GM04503 (cell line): ENCODE results near the gene SEMA5A.

Source experiments
- DNase-seq: peaks from one replicate; pipeline ENCODE4 v3.0.0-alpha.2; 2012; ENCODE audit warnings: low read depth

Gene SEMA5A

GRCh38 chr5:9112520-9113291, 433.2 kb downstream of the SEMA5A start:
- no peak for DNase-seq

GRCh38 chr5:9108162-9108561, 437.7 kb downstream of the SEMA5A start:
- no peak for DNase-seq

GRCh38 chr5:9105851-9106250, 440.0 kb downstream of the SEMA5A start:
- DNase-seq, result no peak

- DNase-seq, result no peak
Observed at GRCh38 chr5:9104571-9105339, 441.1 kb downstream of the SEMA5A start.

GRCh38 chr5:9103290-9103689, 442.6 kb downstream of the SEMA5A start:
- no peak for DNase-seq

- DNase-seq, result no peak
Observed at GRCh38 chr5:9099689-9100088, 446.2 kb downstream of the SEMA5A start.

GRCh38 chr5:9098990-9099389, 446.9 kb downstream of the SEMA5A start:
- DNase-seq, result no peak

GRCh38 chr5:9094582-9094981, 451.3 kb downstream of the SEMA5A start:
- DNase-seq, result peak; percentile 62

- DNase-seq, result no peak
Observed at GRCh38 chr5:9091896-9092662, 453.8 kb downstream of the SEMA5A start.

- DNase-seq, result no peak
Observed at GRCh38 chr5:9090381-9091026, 455.4 kb downstream of the SEMA5A start.

- DNase-seq, result no peak
Observed at GRCh38 chr5:9089893-9090292, 456.0 kb downstream of the SEMA5A start.

- DNase-seq, result no peak
Observed at GRCh38 chr5:9082996-9083395, 462.9 kb downstream of the SEMA5A start.

GRCh38 chr5:9072701-9073100, 473.2 kb downstream of the SEMA5A start:
- no peak for DNase-seq

- DNase-seq, result no peak
Observed at GRCh38 chr5:9071524-9071923, 474.4 kb downstream of the SEMA5A start.

- DNase-seq, result no peak
Observed at GRCh38 chr5:9071074-9071473, 474.8 kb downstream of the SEMA5A start.

- DNase-seq, result no peak
Observed at GRCh38 chr5:9069650-9070049, 476.2 kb downstream of the SEMA5A start.

GRCh38 chr5:9067154-9067553, 478.7 kb downstream of the SEMA5A start:
- no peak for DNase-seq

- DNase-seq, result no peak
Observed at GRCh38 chr5:9066349-9066748, 479.5 kb downstream of the SEMA5A start.

- DNase-seq, result peak; percentile 48
Observed at GRCh38 chr5:9063615-9064245, 482.1 kb downstream of the SEMA5A start.

- DNase-seq, result no peak
Observed at GRCh38 chr5:9062873-9063272, 483.0 kb downstream of the SEMA5A start.

GRCh38 chr5:9059920-9060691, 485.8 kb downstream of the SEMA5A start:
- DNase-seq, result peak; percentile 93
